HG03066 (cell line): Measurements from ENCODE around the gene OR10S1.
"Not testable (repeated sequence)": the region's sequence is repeated elsewhere in the genome, so short reads cannot be mapped to it uniquely, and the experiment has no call there.

Source experiments
- ATAC-seq: cut with Tn5 transposase; IDR thresholded peaks from one replicate; pipeline ENCODE4 v1.9.1; 2021; ENCODE audit warnings: low read depth; ENCODE audit not compliant: unreplicated experiment

Gene OR10S1, protein sequence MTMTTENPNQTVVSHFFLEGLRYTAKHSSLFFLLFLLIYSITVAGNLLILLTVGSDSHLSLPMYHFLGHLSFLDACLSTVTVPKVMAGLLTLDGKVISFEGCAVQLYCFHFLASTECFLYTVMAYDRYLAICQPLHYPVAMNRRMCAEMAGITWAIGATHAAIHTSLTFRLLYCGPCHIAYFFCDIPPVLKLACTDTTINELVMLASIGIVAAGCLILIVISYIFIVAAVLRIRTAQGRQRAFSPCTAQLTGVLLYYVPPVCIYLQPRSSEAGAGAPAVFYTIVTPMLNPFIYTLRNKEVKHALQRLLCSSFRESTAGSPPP

DNA sequence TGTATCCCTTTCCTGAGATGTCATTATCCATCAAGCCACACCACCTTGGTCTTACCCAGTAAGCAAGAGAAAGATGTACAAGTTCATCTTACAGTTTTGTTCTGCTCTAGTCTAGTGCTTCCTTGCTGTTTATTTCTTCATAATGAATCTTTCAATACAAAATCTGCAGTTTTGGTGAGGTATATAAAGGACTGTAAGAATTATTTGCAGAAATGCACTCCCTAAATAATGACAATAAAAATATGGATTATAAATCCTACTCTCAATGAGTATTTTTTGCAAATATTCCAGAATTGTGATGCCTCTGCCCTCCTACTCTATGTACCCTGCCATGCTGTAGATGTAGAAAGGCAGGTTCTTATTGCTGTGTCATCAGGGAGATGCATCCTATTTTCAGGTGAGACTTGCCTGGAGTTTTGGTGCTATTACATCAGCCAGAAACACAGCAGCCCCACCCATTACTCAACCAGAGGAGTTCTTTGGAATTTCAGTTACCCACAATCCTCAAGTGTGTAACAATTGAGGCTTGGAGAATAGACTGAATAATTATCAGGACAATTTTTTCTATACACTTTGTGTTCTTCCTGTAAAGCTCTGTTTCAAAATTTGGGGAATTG is at the start of gene OR10S1:
TSS of gene OR10S1 (minus strand) at position 51 of the 617 bp plus-strand sequence. CDS start 117 bp downstream, outside the sequence.
- ATAC-seq: no peak

DNA sequence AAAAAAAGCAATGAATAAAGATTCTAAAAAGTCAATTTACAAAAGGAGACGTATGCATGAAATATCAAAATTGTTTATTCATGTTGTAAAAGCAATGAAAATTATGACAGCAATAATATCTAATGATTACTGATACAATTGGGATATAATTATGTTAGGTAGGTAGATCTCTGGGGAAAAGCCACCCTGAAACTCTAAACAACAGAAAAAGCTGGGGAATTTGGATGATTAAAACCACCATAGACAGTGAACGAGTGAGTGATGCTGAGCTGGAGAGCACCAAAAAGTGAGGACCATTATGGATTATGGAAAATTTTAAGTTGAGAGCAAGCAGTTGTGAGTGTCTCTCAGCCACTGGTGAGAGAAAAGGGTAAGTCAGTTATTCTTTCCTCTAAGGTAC is 48.9 kb upstream of the OR10S1 start, which contains the start of gene OR10G8:
TSS of gene OR10G8 (plus strand) at position 301 of the 400 bp plus-strand sequence. CDS start 2,825 bp downstream, outside the sequence.
- no peak for ATAC-seq

DNA sequence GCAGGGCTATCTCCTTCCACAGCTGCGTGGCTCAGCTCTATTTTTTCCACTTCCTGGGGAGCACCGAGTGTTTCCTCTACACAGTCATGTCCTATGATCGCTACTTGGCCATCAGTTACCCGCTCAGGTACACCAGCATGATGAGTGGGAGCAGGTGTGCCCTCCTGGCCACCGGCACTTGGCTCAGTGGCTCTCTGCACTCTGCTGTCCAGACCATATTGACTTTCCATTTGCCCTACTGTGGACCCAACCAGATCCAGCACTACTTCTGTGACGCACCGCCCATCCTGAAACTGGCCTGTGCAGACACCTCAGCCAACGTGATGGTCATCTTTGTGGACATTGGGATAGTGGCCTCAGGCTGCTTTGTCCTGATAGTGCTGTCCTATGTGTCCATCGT is 38.3 kb upstream of the OR10S1 start:
- ATAC-seq: not testable (repeated sequence)

DNA sequence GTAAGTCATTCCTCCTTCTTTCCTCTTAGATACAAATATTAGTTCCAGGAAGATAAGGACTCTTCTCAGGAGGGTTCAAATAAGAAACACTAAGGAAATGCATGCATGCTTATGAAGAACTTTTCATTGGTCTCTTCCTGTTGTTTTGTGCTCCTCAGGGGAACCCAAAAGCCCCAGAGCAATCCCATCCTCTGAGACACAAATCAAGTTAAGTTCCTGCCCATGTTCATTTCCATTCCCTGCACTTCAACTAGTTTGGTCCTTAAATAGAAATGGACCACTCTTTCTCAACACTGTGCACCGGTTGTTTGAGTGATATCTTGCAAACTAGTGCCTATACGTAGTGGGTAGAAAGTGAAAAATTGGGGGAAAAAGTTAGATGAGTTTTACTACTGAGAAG is 35.1 kb upstream of the OR10S1 start, which contains the start of gene OR10G4:
TSS of gene OR10G4 (plus strand) at position 301 of the 400 bp plus-strand sequence. CDS start 2,578 bp downstream, outside the sequence.
- ATAC-seq: no peak

DNA sequence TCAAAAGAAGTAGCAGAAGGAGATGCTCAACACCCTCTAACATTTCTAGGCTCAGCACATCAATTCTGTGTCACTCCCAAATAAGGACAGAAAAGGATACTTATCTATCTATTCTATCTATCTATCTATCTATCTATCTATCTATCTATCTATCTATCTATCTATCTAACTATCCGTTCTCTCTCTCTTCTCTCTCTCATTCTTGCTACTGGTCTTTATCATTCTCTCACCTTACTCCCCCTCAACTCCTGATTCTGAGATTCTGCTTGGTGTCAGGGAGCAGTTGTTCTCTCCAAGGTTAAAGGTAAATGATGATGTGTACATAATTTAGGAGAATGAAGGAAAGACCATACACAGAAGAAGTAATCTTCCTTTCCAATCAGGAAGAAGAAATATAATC is 17.5 kb upstream of the OR10S1 start, which contains the start of gene OR10G6:
TSS of gene OR10G6 (minus strand) at position 43 of the 400 bp plus-strand sequence. CDS start at position 43, 0 bp downstream.
- ATAC-seq: no peak

DNA sequence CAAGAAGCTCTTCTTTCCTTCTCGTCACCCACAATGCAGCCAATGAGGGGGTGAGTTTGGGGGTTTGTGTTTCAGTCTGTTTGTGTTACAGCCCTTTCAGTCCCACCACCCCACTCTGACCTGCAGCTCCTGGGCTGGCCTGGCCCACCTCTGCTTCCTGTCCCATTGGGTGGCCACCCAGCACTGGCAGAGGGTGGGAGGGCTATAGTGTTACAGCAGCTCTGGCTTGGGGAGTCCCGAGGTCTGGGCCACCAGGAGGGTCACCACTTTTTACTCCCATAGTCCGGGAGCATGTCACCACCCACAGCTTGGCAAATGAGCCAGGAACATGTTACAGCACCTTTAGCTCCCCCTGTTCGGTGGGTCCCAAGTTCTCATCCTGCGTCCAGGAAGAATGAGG is 1.7 kb upstream of the OR10S1 start:
- ATAC-seq: no peak

DNA sequence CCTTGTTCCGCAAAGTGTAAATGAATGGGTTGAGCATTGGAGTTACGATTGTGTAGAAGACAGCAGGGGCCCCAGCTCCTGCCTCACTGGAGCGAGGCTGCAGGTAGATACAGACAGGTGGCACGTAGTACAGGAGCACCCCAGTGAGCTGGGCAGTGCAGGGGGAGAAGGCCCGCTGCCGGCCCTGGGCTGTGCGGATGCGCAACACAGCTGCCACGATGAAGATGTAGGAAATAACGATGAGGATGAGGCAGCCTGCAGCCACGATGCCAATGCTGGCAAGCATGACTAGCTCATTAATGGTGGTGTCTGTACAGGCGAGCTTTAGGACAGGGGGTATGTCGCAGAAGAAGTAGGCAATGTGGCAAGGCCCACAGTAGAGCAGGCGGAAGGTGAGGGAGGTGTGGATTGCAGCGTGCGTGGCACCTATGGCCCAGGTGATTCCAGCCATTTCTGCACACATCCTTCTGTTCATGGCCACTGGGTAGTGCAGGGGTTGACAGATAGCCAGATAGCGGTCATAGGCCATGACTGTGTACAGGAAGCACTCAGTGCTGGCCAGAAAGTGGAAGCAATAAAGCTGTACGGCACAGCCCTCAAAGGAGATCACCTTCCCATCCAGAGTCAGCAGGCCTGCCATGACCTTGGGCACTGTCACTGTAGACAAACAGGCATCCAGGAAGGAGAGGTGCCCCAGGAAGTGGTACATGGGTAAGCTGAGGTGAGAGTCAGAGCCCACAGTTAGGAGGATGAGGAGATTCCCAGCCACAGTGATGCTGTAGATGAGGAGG is 616 bp downstream of the OR10S1 start:
- no peak for ATAC-seq

DNA sequence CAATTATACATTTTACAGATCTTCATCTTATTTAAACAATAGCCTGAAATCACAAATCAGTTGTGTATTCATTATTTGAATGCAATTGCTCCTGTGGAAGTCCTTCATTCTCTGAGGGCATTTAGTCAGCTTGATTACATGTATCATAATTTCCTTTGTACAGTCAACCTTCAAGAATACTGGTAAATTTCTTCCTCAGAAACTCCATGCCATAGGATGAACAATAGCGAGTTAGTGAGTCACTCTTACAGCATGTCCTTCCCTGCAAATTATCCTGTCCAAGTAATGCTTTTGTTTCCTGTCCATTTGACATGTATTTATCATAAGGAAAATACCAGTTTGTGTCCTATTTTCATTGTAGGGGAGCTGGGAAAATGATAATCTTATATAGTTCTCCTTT is 3.8 kb downstream of the OR10S1 start:
- ATAC-seq: no peak

DNA sequence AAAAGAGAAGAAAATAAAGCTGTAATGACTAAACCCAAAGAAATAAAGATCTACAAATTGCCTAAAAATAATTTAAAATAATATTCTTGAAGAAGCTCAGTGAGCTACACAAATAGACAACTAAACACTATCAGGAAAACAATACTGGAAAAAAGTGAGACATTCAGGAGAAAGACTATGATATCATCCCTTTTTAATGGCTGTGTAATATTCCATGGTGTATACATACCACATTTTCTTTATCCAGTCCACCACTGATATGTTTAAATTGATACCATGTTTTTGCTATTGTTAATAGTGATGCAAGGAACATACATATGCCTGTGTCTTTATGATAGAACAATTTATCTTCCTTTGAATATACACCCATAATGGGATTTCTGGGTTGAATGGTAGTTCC is 20.8 kb downstream of the OR10S1 start:
- no peak for ATAC-seq

DNA sequence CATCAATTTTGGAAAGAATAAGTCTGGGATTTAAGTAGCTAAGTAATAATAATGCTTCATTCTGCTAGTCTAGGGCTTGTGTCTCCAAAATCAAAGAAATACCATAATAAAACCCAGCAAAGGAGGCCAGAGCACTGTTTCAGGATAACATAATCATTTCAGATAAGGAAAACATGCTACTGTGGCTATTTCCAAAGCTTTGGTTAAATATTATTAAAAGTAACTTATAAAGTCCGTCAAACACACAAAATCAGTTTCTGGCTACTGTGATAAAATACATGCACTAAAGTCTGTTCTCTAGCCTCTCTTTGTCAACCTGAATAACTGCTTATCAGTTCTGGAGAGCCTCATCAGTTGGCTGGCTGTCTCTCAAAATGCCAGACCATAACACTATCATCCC is 32.4 kb downstream of the OR10S1 start:
- no peak for ATAC-seq

DNA sequence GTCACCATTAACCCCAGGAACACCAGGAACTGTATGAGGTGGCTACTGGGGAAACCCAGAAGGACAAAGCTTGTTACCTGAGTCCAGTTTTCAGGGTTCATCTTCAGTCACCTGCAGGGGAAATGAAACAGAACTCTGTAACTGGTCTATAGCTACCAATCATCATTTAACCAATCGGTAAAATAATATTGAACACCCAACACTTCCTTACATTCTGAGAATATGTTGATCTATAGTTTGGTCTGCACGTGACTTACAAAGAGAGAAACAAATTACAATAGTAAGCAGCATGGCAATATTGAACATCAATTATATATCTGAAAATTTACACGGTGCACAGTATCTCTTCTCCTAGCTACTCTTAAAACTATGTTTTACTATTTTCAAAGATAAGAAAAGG is 33.8 kb downstream of the OR10S1 start, which contains the start of gene OR6T1:
TSS of gene OR6T1 (minus strand) at position 101 of the 400 bp plus-strand sequence. CDS start at position 101, 0 bp downstream.
- ATAC-seq: no peak

DNA sequence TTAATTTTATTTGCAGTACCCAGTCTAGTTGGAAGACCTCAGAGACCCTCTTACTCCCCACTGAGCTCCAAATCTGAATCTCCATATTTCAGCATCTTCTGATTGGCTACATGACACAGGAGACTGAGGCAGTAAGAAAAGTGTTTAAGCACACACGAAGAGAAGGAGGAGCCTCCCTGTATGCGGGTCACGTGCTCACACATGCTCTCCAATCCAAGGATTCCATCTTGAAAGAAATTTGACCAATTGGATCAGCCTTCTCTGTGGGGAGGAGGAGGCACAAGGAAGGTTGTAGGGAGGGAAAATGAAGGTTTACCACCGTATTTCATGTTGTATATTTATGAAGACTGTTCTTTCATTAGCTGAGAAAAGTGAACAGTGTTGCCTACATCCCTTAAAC is 35.2 kb downstream of the OR10S1 start:
- no peak for ATAC-seq

DNA sequence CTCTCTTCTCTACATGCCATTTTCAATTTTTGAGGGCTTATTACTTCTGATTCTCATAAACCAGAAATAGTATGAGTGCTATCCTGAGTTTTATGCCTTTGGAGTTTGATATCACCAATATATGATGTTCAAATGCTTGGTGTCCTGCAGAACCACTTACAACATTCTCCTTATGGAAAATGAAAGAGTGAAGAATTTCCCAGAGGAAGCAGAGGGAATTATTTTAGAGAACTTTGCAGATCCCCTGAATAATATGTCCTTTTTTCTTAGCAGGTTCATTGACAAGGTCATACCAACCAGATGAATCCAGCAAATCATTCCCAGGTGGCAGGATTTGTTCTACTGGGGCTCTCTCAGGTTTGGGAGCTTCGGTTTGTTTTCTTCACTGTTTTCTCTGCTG is 38.3 kb downstream of the OR10S1 start, which contains the start of gene OR4D5:
TSS of gene OR4D5 (plus strand) at position 301 of the 400 bp plus-strand sequence. CDS start at position 301, 0 bp downstream.
- no peak for ATAC-seq
